Lung (tissue), 12 donors: ENCODE measurements around the gene TEKTIP1. TPM values are rescaled to one million over a fixed set of nuclear protein-coding genes. Genes with fewer than 3 reads are reported as not detected.

Source experiments
- ATAC-seq: fragments of 200-7000 bp; cut with Tn5 transposase; one replicate; pipeline ENCODE4 v1.9.1; 2020; ENCODE audit warnings: moderate number of reproducible peaks; ENCODE audit not compliant: insufficient read depth, low FRiP score
- DNase-seq, 3 donors: peaks; one replicate each; pipeline ENCODE4 v3.0.0-alpha.2; 2013 to 2017
- H3K27ac ChIP-seq, 2 donors: one replicate each; pipeline ENCODE4 v1.5.1; 2013; ENCODE audit warnings: mild to moderate bottlenecking in 2 of 2, moderate library complexity in 2 of 2, control low read depth in 1 of 2, inconsistent platforms in 1 of 2, low read depth in 1 of 2, low read length in 1 of 2
- H3K27me3 ChIP-seq, 3 donors: one replicate each; pipeline ENCODE4 v1.5.1; 2013; ENCODE audit warnings: low read length in 2 of 3; ENCODE audit not compliant: control insufficient read depth in 3 of 3, insufficient read depth in 3 of 3
- H3K36me3 ChIP-seq, 4 donors: one replicate each; pipeline ENCODE4 v1.5.1; 2013; ENCODE audit warnings: low read length in 4 of 4, mild to moderate bottlenecking in 1 of 4, moderate library complexity in 1 of 4; ENCODE audit not compliant: control insufficient read depth in 4 of 4, insufficient read depth in 4 of 4
- H3K4me1 ChIP-seq, 5 donors: one replicate each; pipeline ENCODE4 v1.5.1; 2013; ENCODE audit warnings: low read length in 5 of 5, mild to moderate bottlenecking in 2 of 5, moderate library complexity in 1 of 5; ENCODE audit not compliant: control insufficient read depth in 5 of 5, insufficient read depth in 5 of 5
- H3K4me3 ChIP-seq: one replicate; pipeline ENCODE4 v1.5.1; 2013; ENCODE audit warnings: mild to moderate bottlenecking, control low read depth, moderate library complexity
- H3K9ac ChIP-seq, 2 donors: one replicate each; pipeline ENCODE4 v1.5.1; 2013; ENCODE audit warnings: low read length in 2 of 2, control low read depth in 1 of 2; ENCODE audit not compliant: insufficient read depth in 1 of 2
- H3K9me3 ChIP-seq, 4 donors: one replicate each; pipeline ENCODE4 v1.5.1; 2013; ENCODE audit warnings: low read length in 3 of 4, mild to moderate bottlenecking in 1 of 4, moderate library complexity in 1 of 4; ENCODE audit not compliant: control insufficient read depth in 4 of 4, insufficient read depth in 3 of 4
- WGBS, 2 donors: extraction: QIAGEN DNeasy Blood & Tissue Kit; methylation state at CpG; one replicate each; pipeline ENCODE4 v1.1.7; 2013; 5-methylcytosine and 5-hydroxymethylcytosine counted together
- polyA plus RNA-seq, 2 donors: library from polyadenylated mRNA; stranded (reverse); fragments of 200-250 nt; gene quantifications; one replicate each; pipeline ENCODE4 v1.2.1, GENCODE V29; 2013
- total RNA-seq, 2 donors: library from RNA; depleted of rRNA in 1 of 2; stranded (reverse); fragments of >200 nt in 1 of 2; gene quantifications; one replicate each; pipeline ENCODE4 v1.2.1, GENCODE V29; 2014 to 2021
- TF ChIP-seq, protein P1 (sequence below): IDR thresholded peaks from 2 replicates; pipeline ENCODE4 v1.5.1; 2012; ENCODE audit warnings: mild to moderate bottlenecking; ENCODE audit errors: control extremely low read depth, extremely low read depth
- donor health status: control.
- donor health status: control.
- donor health status: Bipolar disorder and iron deficiency.
- donor health status: healthy.
- donor health status: DM: yes; HTN: yes; CAD: no.

TEKTIP1 gene
- total and polyA plus RNA-seq, 4 donors, result 0.20 to 5.8 (median 0.91) TPM

DNA sequence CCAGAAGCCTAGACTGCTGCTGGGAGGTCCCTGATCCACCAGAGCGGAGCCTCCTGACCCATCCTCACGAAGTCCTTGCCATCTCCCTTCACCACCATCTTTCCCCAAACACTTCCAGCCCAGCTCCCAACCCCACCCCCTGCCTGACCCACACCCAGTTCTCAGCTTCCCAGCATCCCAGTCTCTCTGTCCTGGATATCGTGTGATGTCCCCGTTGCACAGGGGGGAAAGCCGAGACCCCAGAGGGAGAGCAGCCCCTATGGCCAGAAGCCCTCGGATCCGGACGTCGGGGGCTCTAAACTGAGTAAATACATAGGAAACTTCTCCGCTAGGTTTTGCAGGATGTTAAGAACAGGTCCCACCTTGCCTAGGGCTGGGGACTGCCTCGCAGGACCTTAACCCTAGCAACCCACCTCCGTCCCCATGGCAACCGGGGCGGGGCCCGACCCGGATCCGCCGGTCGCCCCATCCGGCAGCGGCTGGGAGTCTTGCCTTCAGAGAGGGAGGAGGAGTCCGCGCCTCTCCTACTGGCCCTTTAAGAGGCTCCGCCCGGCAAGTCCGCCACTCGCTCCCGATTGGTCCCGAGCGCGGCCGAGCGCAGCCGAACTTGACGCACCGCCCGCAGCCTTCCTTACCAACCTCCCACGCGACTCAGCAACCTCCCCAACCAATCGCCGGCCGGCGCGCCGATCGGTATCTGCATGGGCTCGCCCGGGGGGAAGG lies 33.3 kb downstream of the TEKTIP1 start:
- TF ChIP-seq, protein P1, sequence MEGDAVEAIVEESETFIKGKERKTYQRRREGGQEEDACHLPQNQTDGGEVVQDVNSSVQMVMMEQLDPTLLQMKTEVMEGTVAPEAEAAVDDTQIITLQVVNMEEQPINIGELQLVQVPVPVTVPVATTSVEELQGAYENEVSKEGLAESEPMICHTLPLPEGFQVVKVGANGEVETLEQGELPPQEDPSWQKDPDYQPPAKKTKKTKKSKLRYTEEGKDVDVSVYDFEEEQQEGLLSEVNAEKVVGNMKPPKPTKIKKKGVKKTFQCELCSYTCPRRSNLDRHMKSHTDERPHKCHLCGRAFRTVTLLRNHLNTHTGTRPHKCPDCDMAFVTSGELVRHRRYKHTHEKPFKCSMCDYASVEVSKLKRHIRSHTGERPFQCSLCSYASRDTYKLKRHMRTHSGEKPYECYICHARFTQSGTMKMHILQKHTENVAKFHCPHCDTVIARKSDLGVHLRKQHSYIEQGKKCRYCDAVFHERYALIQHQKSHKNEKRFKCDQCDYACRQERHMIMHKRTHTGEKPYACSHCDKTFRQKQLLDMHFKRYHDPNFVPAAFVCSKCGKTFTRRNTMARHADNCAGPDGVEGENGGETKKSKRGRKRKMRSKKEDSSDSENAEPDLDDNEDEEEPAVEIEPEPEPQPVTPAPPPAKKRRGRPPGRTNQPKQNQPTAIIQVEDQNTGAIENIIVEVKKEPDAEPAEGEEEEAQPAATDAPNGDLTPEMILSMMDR, result no peak
- Histone ChIP-seq H3K27ac (peak overlapping the region in 1 of 2 donors; percentile 13), H3K9me3 (no peaks in the 10 kb centered on the region), H3K36me3 (peaks cover 0 to 8% (median 5%) of the 10 kb centered on the region in 4 donors), H3K4me3 (no peak overlapping the region), H3K4me1 (peaks cover 0 to 18% (median 8%) of the 10 kb centered on the region in 5 donors), H3K27me3 (no peaks in the 10 kb centered on the region), H3K9ac (peak overlapping the region; percentile 41 to 70)
- ATAC-seq, result peak; percentile 94
- 2 to 3% methylated on average over 47 to 48 of the region's 48 CpGs for WGBS, 2 donors
- peak; percentile 100 for DNase-seq

DNA sequence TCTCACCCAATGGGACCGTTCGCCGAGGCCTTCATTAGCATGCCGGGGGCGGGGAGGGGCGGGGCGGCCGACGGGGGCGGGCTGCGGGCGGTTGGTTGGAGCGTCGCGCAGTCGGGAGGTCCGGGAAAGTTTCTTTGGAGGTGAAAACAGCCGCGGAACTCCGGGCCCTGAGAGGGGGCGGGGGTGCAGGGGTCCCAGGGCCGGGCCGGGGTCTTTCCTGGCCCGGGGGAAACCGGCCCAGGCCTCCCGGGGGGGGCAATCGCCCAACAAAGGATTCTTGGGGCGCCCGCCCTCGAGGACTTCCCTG lies 33.8 kb downstream of the TEKTIP1 start, which contains the start of gene HMG20B:
Gene HMG20B (plus strand): TSS at position 90 of the 307 bp plus-strand sequence. CDS start 366 bp downstream, outside the sequence.
- DNase-seq (no peak), ATAC-seq (no peak)
- Histone ChIP-seq H3K27ac (peak within 1 kb of the TSS; percentile 55 to 79), H3K36me3 (peaks cover 0 to 8% (median 5%) of the 10 kb centered on the region in 4 donors), H3K9ac (peak within 1 kb of the TSS; percentile 46 to 70), H3K27me3 (no peaks in the 10 kb centered on the region), H3K4me3 (peak within 1 kb of the TSS; percentile 86), H3K9me3 (no peaks in the 10 kb centered on the region), H3K4me1 (peaks cover 0 to 18% (median 8%) of the 10 kb centered on the region in 5 donors)
- TF ChIP-seq, protein P1, result no peak
- WGBS, 2 donors, result 1% methylated on average over 26 to 30 of the region's 30 CpGs

DNA sequence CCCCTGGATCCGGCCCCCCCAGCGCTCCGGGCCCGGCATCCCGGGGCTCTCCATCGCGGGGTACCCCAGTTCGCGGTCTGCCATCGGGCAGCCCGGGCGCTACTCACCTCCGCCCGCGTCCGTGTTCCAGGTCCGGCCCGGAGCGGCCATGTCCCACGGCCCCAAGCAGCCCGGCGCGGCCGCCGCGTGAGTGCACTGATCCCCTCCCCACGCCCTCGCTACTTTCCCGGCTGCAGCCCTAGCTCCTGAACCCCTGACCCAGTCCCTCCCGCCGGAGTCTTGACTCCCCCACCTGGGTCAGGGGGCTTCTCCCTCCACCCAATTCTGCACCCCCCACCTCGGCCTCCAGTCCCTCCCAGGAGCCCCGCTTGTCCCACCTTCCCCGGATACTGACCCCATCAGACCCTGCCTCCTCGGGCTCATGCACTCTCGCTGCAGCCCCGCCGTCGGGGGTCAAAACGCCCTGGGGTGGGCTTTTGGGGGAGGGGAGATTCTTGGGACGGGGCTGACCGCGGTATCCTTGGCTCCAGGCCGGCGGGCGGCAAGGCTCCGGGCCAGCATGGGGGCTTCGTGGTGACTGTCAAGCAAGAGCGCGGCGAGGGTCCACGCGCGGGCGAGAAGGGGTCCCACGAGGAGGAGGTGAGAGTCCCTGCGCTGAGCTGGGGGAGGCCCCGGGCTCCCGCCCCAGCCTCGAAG lies 34.3 kb downstream of the TEKTIP1 start:
- Histone ChIP-seq H3K27ac (peak overlapping the region; percentile 55 to 79), H3K9ac (peak overlapping the region; percentile 28 to 46), H3K4me1 (peaks cover 0 to 18% (median 8%) of the 10 kb centered on the region in 5 donors), H3K4me3 (peak overlapping the region; percentile 86), H3K9me3 (no peaks in the 10 kb centered on the region), H3K27me3 (no peaks in the 10 kb centered on the region), H3K36me3 (peaks cover 0 to 9% (median 7%) of the 10 kb centered on the region in 4 donors)
- TF ChIP-seq, protein P1, result no peak
- ATAC-seq (peak; percentile 2), DNase-seq (no peak)
- WGBS, 2 donors, result 1% methylated on average over 58 to 60 of the region's 60 CpGs
